HEK293T (cell line): Measurements from ENCODE around the gene GIGYF2.

ENCODE experiments used
- CTCF ChIA-PET: fragments of 350-600 bp; formaldehyde crosslinking; extraction: SDS; loops from one replicate; lab custom pipeline; 2021; ENCODE audit warnings: antibody characterized with exemption, inconsistent platforms; lab: Yijun Ruan, JAX
- POLR2A ChIA-PET: fragments of 350-600 bp; formaldehyde crosslinking; extraction: SDS; loops from one replicate; lab custom pipeline; 2020; ENCODE audit warnings: antibody characterized with exemption, inconsistent platforms; lab: Yijun Ruan, JAX
- DNase-seq: peaks from one replicate; pipeline ENCODE4 v3.0.0; 2012; ENCODE audit warnings: mixed read lengths; ENCODE audit errors: extremely low spot score
- ARNT ChIP-seq: fragments of 450-650 bp; IDR thresholded peaks from 2 replicates; pipeline ENCODE4 v1.6.1; 2017; ENCODE audit warnings: mild to moderate bottlenecking
- BHLHE40 ChIP-seq: fragments of 450-650 bp; IDR thresholded peaks from 2 replicates; pipeline ENCODE4 v1.6.1; 2016; ENCODE audit warnings: mild to moderate bottlenecking, moderate library complexity, borderline replicate concordance
- CTBP1 ChIP-seq: fragments of 450-650 bp; IDR thresholded peaks from 2 replicates; pipeline ENCODE4 v1.6.1; 2016; ENCODE audit warnings: borderline replicate concordance
- ELF4 ChIP-seq: fragments of 450-650 bp; IDR thresholded peaks from 2 replicates; pipeline ENCODE4 v1.6.1; 2017; ENCODE audit warnings: antibody characterized with exemption
- FOXA1 ChIP-seq: fragments of 450-650 bp; IDR thresholded peaks from 2 replicates; pipeline ENCODE4 v1.6.1; 2016; ENCODE audit warnings: mild to moderate bottlenecking
- FOXK2 ChIP-seq: fragments of 450-650 bp; IDR thresholded peaks from 2 replicates; pipeline ENCODE4 v1.6.1; 2016; ENCODE audit warnings: mild to moderate bottlenecking
- FOXM1 ChIP-seq: fragments of 450-650 bp; IDR thresholded peaks from 2 replicates; pipeline ENCODE4 v1.6.1; 2017; ENCODE audit warnings: mild to moderate bottlenecking, borderline replicate concordance
- HDGF ChIP-seq: fragments of 450-650 bp; IDR thresholded peaks from 2 replicates; pipeline ENCODE4 v1.6.1; 2017; ENCODE audit warnings: antibody characterized with exemption, borderline replicate concordance
- L3MBTL2 ChIP-seq: fragments of 450-650 bp; conservative IDR thresholded peaks from 2 replicates; pipeline ENCODE4 v1.6.1; 2016; ENCODE audit warnings: mild to moderate bottlenecking
- LEF1 ChIP-seq: fragments of 450-650 bp; IDR thresholded peaks from 2 replicates; pipeline ENCODE4 v1.6.1; 2017; ENCODE audit warnings: mild to moderate bottlenecking, borderline replicate concordance
- NFRKB ChIP-seq: fragments of 450-650 bp; IDR thresholded peaks from 2 replicates; pipeline ENCODE4 v1.6.1; 2016; ENCODE audit warnings: mild to moderate bottlenecking, moderate library complexity
- PKNOX1 ChIP-seq: fragments of 450-650 bp; IDR thresholded peaks from 2 replicates; pipeline ENCODE4 v1.6.1; 2016
- SP1 ChIP-seq: fragments of 450-650 bp; IDR thresholded peaks from 2 replicates; pipeline ENCODE4 v1.6.1; 2017
- SUZ12 ChIP-seq: fragments of 450-650 bp; IDR thresholded peaks from 2 replicates; pipeline ENCODE4 v1.6.1; 2016; ENCODE audit warnings: mild to moderate bottlenecking
- TARDBP ChIP-seq: fragments of 450-650 bp; IDR thresholded peaks from 2 replicates; pipeline ENCODE4 v1.6.1; 2016
- ZNF384 ChIP-seq: fragments of 450-650 bp; IDR thresholded peaks from 2 replicates; pipeline ENCODE4 v1.6.1; 2016

The GIGYF2 gene

GRCh38 chr2:232870766-232871371 is 173.7 kb downstream of the GIGYF2 start:
- ChIA-PET POLR2A (no interaction called here), CTCF (interaction anchor here (1.0 kb wide), 1 partner anchor 159 kb away, joined by 4 read pairs; no protein-coding TSS in a partner anchor)
- no peak for DNase-seq
- TF ChIP-seq NFRKB, result no peak

- CTCF ChIA-PET, result interaction anchor here (1.0 kb wide), 1 partner anchor 158 kb away, joined by 4 read pairs; no protein-coding TSS in a partner anchor
Observed at GRCh38 chr2:232871418-232871834, 174.3 kb downstream of the GIGYF2 start.

GRCh38 chr2:232871835-232872736 is 175.0 kb downstream of the GIGYF2 start:
- TF ChIP-seq FOXK2 (no peak), LEF1 (no peak), ELF4 (no peak), L3MBTL2 (no peak), FOXA1 (no peak), TARDBP (no peak), ZNF384 (no peak), PKNOX1 (no peak), CTBP1 (no peak), SUZ12 (no peak), FOXM1 (no peak), BHLHE40 (no peak), NFRKB (no peak)
- DNase-seq, result no peak
- CTCF ChIA-PET, result interaction anchor here (1.0 kb wide), 1 partner anchor 158 kb away, joined by 4 read pairs; no protein-coding TSS in a partner anchor
- POLR2A ChIA-PET, result no interaction called here

More at GRCh38 chr2:232871418-232871834, 174.3 kb downstream of the GIGYF2 start:
- TF ChIP-seq HDGF (no peak), LEF1 (no peak), CTBP1 (no peak), NFRKB (no peak)
- DNase-seq, result no peak
- POLR2A ChIA-PET, result no interaction called here

- POLR2A ChIA-PET, result no interaction called here
- CTCF ChIA-PET, result no interaction called here
- TF ChIP-seq CTBP1 (no peak), FOXK2 (no peak), HDGF (no peak), L3MBTL2 (no peak), BHLHE40 (no peak), SUZ12 (no peak), ELF4 (no peak), LEF1 (no peak), FOXM1 (no peak)
- no peak for DNase-seq
Observed at GRCh38 chr2:232872826-232873225, 175.7 kb downstream of the GIGYF2 start.

- ChIA-PET CTCF (no interaction called here), POLR2A (no interaction called here)
- TF ChIP-seq FOXM1 (no peak), LEF1 (no peak), BHLHE40 (no peak), TARDBP (no peak), NFRKB (no peak), ARNT (no peak), SUZ12 (no peak), L3MBTL2 (no peak), ELF4 (no peak)
- no peak for DNase-seq
Observed at GRCh38 chr2:232873292-232873908, 176.3 kb downstream of the GIGYF2 start.

GRCh38 chr2:232873909-232874641 is 176.9 kb downstream of the GIGYF2 start:
- TF ChIP-seq L3MBTL2, result no peak
- POLR2A ChIA-PET, result no interaction called here
- DNase-seq, result no peak
- CTCF ChIA-PET, result no interaction called here

- TF ChIP-seq SUZ12, result no peak
- no peak for TF ChIP-seq NFRKB
- TF ChIP-seq HDGF, result no peak
- no peak for TF ChIP-seq ARNT
- TF ChIP-seq ELF4, result no peak
- TF ChIP-seq PKNOX1, result no peak
- TF ChIP-seq L3MBTL2, result no peak
- TF ChIP-seq FOXM1, result no peak
- no peak for TF ChIP-seq FOXA1
- no peak for TF ChIP-seq TARDBP
- no peak for TF ChIP-seq ZNF384
- TF ChIP-seq LEF1, result no peak
- no peak for TF ChIP-seq SP1
- TF ChIP-seq BHLHE40, result no peak
- no peak for TF ChIP-seq CTBP1
- no peak for TF ChIP-seq FOXK2
- POLR2A ChIA-PET, result no interaction called here
- DNase-seq, result no peak
- CTCF ChIA-PET, result no interaction called here
Observed at GRCh38 chr2:232874677-232875223, 177.6 kb downstream of the GIGYF2 start.
